PC-9 (cell line): ENCODE data around the gene BARX1. TPM values are rescaled to one million over a fixed set of nuclear protein-coding genes. Genes with fewer than 3 reads are reported as not detected.

Experiments
- BruUV-seq: library from RNA; stranded (reverse); fragments of 400-500 nt; replicated peaks from 2 replicates; lab custom pipeline; 2021; lab: Mats Ljungman, UMichigan
- CTCF ChIA-PET: fragments of 300-600 bp; sonication (Branson Sonifier 250); formaldehyde crosslinking; loops from one replicate; lab custom pipeline; 2022; ENCODE audit warnings: antibody characterized with exemption; lab: Charles Lee
- POLR2A ChIA-PET: fragments of 300-600 bp; sonication (Branson Sonifier 250); formaldehyde crosslinking; loops from one replicate; lab custom pipeline; 2022; ENCODE audit warnings: antibody characterized with exemption; ENCODE audit not compliant: unreplicated experiment; lab: Charles Lee
- DNase-seq, 2 experiments: peaks; one replicate each; pipeline versions ENCODE4 v3.0.0 to v3.0.0-alpha.2; 2015 to 2022; ENCODE audit warnings: mixed read lengths in 1 of 2
- H2AFZ ChIP-seq: fragments of 200-600 bp; sonication (generic); 2 replicates; pipeline ENCODE4 v1.8.1; 2017; ENCODE audit warnings: antibody characterized with exemption
- H3F3A ChIP-seq: fragments of 200-600 bp; sonication (generic); 2 replicates; pipeline ENCODE4 v1.8.1; 2017; ENCODE audit warnings: antibody characterized with exemption, mild to moderate bottlenecking, low read depth; ENCODE audit not compliant: insufficient read depth
- H3K27ac ChIP-seq: fragments of 200-600 bp; sonication (generic); 2 replicates; pipeline ENCODE4 v1.6.1; 2016; ENCODE audit warnings: mixed run types
- H3K27me3 ChIP-seq: fragments of 200-600 bp; sonication (generic); 2 replicates; pipeline ENCODE4 v1.6.1; 2016; ENCODE audit warnings: low read depth, mixed run types; ENCODE audit not compliant: insufficient read depth
- H3K36me3 ChIP-seq: fragments of 200-600 bp; sonication (generic); 2 replicates; pipeline ENCODE4 v1.6.1; 2016; ENCODE audit warnings: low read depth, mixed run types
- H3K4me1 ChIP-seq: fragments of 200-600 bp; sonication (generic); replicated peaks from 2 replicates; pipeline ENCODE4 v1.6.1; 2016; ENCODE audit warnings: mixed run types; ENCODE audit not compliant: insufficient read depth
- H3K4me2 ChIP-seq: fragments of 200-600 bp; sonication (generic); 2 replicates; pipeline ENCODE4 v1.6.1; 2017; ENCODE audit warnings: mixed run types
- H3K4me3 ChIP-seq: fragments of 200-600 bp; sonication (generic); 2 replicates; pipeline ENCODE4 v1.6.1; 2016; ENCODE audit warnings: mixed run types
- H3K79me2 ChIP-seq: fragments of 200-600 bp; sonication (generic); 2 replicates; pipeline ENCODE4 v1.6.1; 2017; ENCODE audit warnings: low read depth, mixed run types
- H3K9me2 ChIP-seq: fragments of 200-600 bp; sonication (generic); 2 replicates; pipeline ENCODE4 v1.8.1; 2017; ENCODE audit warnings: mild to moderate bottlenecking; ENCODE audit not compliant: insufficient read depth
- H3K9me3 ChIP-seq: fragments of 200-600 bp; sonication (generic); 2 replicates; pipeline ENCODE4 v1.8.1; 2016; ENCODE audit warnings: low read depth; ENCODE audit not compliant: insufficient read depth
- H4K20me1 ChIP-seq: fragments of 200-600 bp; sonication (generic); 2 replicates; pipeline ENCODE4 v1.8.1; 2017; ENCODE audit not compliant: insufficient read depth
- CTCF ChIP-seq: fragments of 200-600 bp; sonication (generic); conservative IDR thresholded peaks from 2 replicates; pipeline ENCODE4 v1.6.1; 2017; ENCODE audit warnings: mixed run types, antibody characterized with exemption, mild to moderate bottlenecking, moderate library complexity
- EZH2 ChIP-seq: fragments of 200-600 bp; sonication (generic); IDR thresholded peaks from 2 replicates; pipeline ENCODE4 v1.8.0; 2017; ENCODE audit warnings: antibody characterized with exemption, low read depth
- intact Hi-C: fragments of 100-400 bp; cut with micrococcal nuclease; formaldehyde crosslinking; loops from one replicate; pipeline ENCODE4 v1.10.0; 2022; ENCODE audit not compliant: unreplicated experiment
- total RNA-seq: library from RNA; stranded (reverse); gene quantifications from 2 replicates; pipeline ENCODE4 v1.2.3, GENCODE V29; 2021

BARX1 gene
- total RNA-seq, 1 experiment from 2014 or later: not detected

GRCh38 chr9:93907551-93908199, 47.5 kb downstream of the BARX1 start:
- intact Hi-C loops: no loop called here
- POLR2A ChIA-PET: no interaction called here
- CTCF ChIA-PET: no interaction called here
- H3K27ac ChIP-seq: no peak overlapping the region
- H2AFZ ChIP-seq: no peak overlapping the region
- no peaks in the 10 kb centered on the region for H3F3A ChIP-seq
- H3K9me3 ChIP-seq: no peaks in the 10 kb centered on the region
- no peaks in the 10 kb centered on the region for H3K79me2 ChIP-seq
- peaks cover 54% of the 10 kb centered on the region for H3K27me3 ChIP-seq
- H4K20me1 ChIP-seq: no peaks in the 10 kb centered on the region
- H3K4me1 ChIP-seq: no peaks in the 10 kb centered on the region
- BruUV-seq: no TSS peak
- H3K4me3 ChIP-seq: no peak overlapping the region
- no peak for TF ChIP-seq CTCF
- TF ChIP-seq EZH2: no peak
- DNase-seq: no peak
- H3K9me2 ChIP-seq: no peaks in the 10 kb centered on the region
- no peaks in the 10 kb centered on the region for H3K36me3 ChIP-seq
- H3K4me2 ChIP-seq: no peak overlapping the region

DNA sequence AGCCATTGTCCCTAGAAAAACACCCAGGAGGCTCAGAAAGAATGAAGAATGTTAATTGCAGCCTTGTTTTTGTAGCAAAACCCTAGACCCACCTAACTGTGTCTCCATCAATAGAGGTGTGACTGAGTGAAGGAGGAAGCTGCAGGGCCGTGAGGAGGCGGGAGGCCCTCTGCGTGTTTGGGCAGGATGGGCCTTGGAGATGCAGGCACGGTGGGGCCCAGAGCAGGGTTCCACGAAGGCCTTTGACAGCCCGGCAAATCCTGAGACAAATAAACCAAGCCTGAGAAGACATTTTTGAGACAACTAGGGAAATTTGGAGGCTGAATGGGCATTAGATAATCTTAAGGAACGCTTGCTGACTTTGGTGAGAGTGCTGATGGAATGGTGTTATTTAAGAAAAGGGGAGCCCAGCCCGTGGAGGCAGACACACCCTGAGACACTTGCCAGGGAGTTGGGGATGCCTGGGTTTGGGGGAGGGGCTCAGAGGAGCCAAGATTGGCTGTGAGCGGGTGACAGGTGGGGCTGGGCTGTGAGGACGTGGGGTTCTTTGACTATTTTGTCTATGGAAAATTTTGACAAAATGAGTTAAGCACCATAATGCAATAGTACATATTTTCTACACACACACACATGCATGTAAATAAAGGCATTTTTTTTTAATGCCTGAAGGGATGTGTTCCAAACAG, 48.8 kb downstream of the BARX1 start:
- Histone ChIP-seq H3K27ac (no peak overlapping the region), H3K27me3 (peaks cover 64% of the 10 kb centered on the region), H3K9me2 (no peaks in the 10 kb centered on the region), H3K79me2 (no peaks in the 10 kb centered on the region), H3K4me2 (no peak overlapping the region), H3F3A (no peaks in the 10 kb centered on the region), H4K20me1 (no peaks in the 10 kb centered on the region), H2AFZ (no peak overlapping the region), H3K9me3 (no peaks in the 10 kb centered on the region), H3K4me1 (no peaks in the 10 kb centered on the region), H3K36me3 (no peaks in the 10 kb centered on the region), H3K4me3 (no peak overlapping the region)
- intact Hi-C loops: no loop called here
- TF ChIP-seq CTCF: no peak
- ChIA-PET CTCF (no interaction called here), POLR2A (no interaction called here)
- no peak for DNase-seq
- BruUV-seq: no TSS peak

GRCh38 chr9:93905473-93906133, 49.6 kb downstream of the BARX1 start:
- no TSS peak for BruUV-seq
- Histone ChIP-seq H3F3A (no peaks in the 10 kb centered on the region), H3K9me2 (no peaks in the 10 kb centered on the region), H3K27ac (no peak overlapping the region), H3K4me2 (no peak overlapping the region), H3K4me1 (no peaks in the 10 kb centered on the region), H3K9me3 (no peaks in the 10 kb centered on the region), H3K4me3 (no peak overlapping the region), H2AFZ (no peak overlapping the region), H3K79me2 (no peaks in the 10 kb centered on the region), H3K27me3 (peaks cover 70% of the 10 kb centered on the region), H4K20me1 (no peaks in the 10 kb centered on the region), H3K36me3 (no peaks in the 10 kb centered on the region)
- POLR2A ChIA-PET: no interaction called here
- DNase-seq: no peak
- no peak for TF ChIP-seq EZH2
- TF ChIP-seq CTCF: no peak
- CTCF ChIA-PET: no interaction called here
- intact Hi-C loops: no loop called here
